Fibroblast of lung (primary cell): ENCODE measurements around the gene HOXB5.

Experiments used
- CTCF ChIP-seq, 2 donors: IDR thresholded peaks in 1 of 2; conservative IDR thresholded peaks in 1 of 2; 1 replicate in 1 of 2; 2 replicates in 1 of 2; pipeline ENCODE4 v1.5.1; 2011 to 2012; ENCODE audit warnings: low read length in 2 of 2, control low read depth in 1 of 2, inconsistent platforms in 1 of 2, low read depth in 1 of 2, mild to moderate bottlenecking in 1 of 2
- EZH2 ChIP-seq: IDR thresholded peaks from 2 replicates; pipeline ENCODE4 v1.5.1; 2012; ENCODE audit warnings: low read length, control low read depth, mild to moderate bottlenecking; ENCODE audit errors: missing control alignments

GRCh38 chr17:48586355-48587258, 7.0 kb downstream of the HOXB5 start:
- TF ChIP-seq EZH2 = no peak
- TF ChIP-seq CTCF (conservative IDR thresholded peaks at IDR 0.05 in 1 of 2, IDR thresholded peaks at IDR 0.05 in 1 of 2; ENCODE audit: low read depth in 1 of 2, low read length in 2 of 2) = no peak
